ENCODE results near the gene ADAMTS6.

DNA sequence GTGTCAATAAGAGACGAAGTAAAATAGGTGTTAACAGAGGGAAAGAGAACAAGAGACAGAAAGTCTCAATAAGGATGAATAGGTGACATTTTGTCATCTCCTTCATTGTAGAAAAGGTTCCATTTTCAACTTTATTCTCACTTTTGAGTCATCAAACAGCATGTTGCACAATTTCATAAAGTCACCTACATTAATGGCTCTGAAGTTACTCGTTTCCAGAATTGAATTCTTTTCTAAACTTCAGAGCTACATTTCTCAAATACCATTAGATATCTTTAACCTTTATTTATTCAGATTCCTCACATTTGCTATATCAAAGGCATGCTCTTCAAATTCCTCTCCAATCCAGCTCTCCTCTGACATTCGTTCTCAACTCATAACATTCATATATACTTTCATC lies 13.1 kb downstream of the ADAMTS6 start:
- TF ChIP-seq, protein P1, sequence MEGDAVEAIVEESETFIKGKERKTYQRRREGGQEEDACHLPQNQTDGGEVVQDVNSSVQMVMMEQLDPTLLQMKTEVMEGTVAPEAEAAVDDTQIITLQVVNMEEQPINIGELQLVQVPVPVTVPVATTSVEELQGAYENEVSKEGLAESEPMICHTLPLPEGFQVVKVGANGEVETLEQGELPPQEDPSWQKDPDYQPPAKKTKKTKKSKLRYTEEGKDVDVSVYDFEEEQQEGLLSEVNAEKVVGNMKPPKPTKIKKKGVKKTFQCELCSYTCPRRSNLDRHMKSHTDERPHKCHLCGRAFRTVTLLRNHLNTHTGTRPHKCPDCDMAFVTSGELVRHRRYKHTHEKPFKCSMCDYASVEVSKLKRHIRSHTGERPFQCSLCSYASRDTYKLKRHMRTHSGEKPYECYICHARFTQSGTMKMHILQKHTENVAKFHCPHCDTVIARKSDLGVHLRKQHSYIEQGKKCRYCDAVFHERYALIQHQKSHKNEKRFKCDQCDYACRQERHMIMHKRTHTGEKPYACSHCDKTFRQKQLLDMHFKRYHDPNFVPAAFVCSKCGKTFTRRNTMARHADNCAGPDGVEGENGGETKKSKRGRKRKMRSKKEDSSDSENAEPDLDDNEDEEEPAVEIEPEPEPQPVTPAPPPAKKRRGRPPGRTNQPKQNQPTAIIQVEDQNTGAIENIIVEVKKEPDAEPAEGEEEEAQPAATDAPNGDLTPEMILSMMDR (IDR thresholded peaks at IDR 0.05) = no peak
- no peak for TF ChIP-seq POLR2A (IDR thresholded peaks at IDR 0.05)

All from uterus (tissue), 2 donors.